Activated T-cell treated with anti-CD3 and anti-CD28 coated beads, Interleukin-2, amount 50 U/mL, for 72 hours (primary cell): ENCODE measurements around the gene TEX19. TPM values are rescaled to one million over a fixed set of nuclear protein-coding genes. Genes with fewer than 3 reads are reported as not detected.
"Not testable (repeated sequence)": the region's sequence is repeated elsewhere in the genome, so short reads cannot be mapped to it uniquely, and the experiment has no call there.

Experiments
- ATAC-seq, 2 donors: fragments of 150-1000 bp; cut with Tn5 transposase; replicated peaks in 1 of 2; 2 replicates each; pipeline ENCODE4 v1.10.0; 2021; ENCODE audit warnings: moderate library complexity in 2 of 2, mild to moderate bottlenecking in 1 of 2
- DNase-seq, 2 donors: peaks; one replicate each; pipeline ENCODE4 v3.0.0; 2021 to 2022; ENCODE audit warnings: mixed read lengths in 1 of 2
- H3K27ac Mint-ChIP-seq: one replicate; pipeline ENCODE4 v1.8.0; 2022; ENCODE audit warnings: mild to moderate bottlenecking, moderate library complexity, mixed read lengths
- H3K27me3 Mint-ChIP-seq: one replicate; pipeline ENCODE4 v1.8.0; 2022; ENCODE audit warnings: low read depth, mixed read lengths
- H3K36me3 Mint-ChIP-seq, 2 donors: one replicate each; pipeline ENCODE4 v1.8.0; 2022; ENCODE audit warnings: mixed read lengths in 2 of 2, mild to moderate bottlenecking in 1 of 2; ENCODE audit not compliant: insufficient read depth in 2 of 2
- H3K4me1 Mint-ChIP-seq: one replicate; pipeline ENCODE4 v1.8.0; 2022; ENCODE audit warnings: low read depth, mixed read lengths
- H3K4me3 Mint-ChIP-seq, 2 donors: one replicate each; pipeline ENCODE4 v1.8.0; 2022; ENCODE audit warnings: mild to moderate bottlenecking in 2 of 2, mixed read lengths in 2 of 2, moderate library complexity in 2 of 2
- H3K9me3 Mint-ChIP-seq, 2 donors: one replicate each; pipeline ENCODE4 v1.8.0; 2022; ENCODE audit warnings: mixed read lengths in 2 of 2
- total RNA-seq, 2 donors: library from RNA; stranded (reverse); gene quantifications; one replicate each; pipeline ENCODE4 v1.2.3, GENCODE V29; 2022

TEX19 gene
- total RNA-seq, 2 donors from 2014 or later = 0.17 TPM; not detected in 1

- Mint-ChIP-seq H3K4me3 (no peak overlapping the region), H3K27ac (no peak overlapping the region), H3K4me1 (peaks cover 20% of the 10 kb centered on the region), H3K9me3 (no peaks in the 10 kb centered on the region), H3K36me3 (no peaks in the 10 kb centered on the region), H3K27me3 (peaks cover 54% of the 10 kb centered on the region)
- DNase-seq = no peak
- ATAC-seq = no peak
These were observed 17.1 kb downstream of the TEX19 start for GRCh38 chr17:82376042-82376730.

GRCh38 chr17:82377294-82377693 lies 18.2 kb downstream of the TEX19 start:
- not testable (repeated sequence) for ATAC-seq, H3K4me3 Mint-ChIP-seq, H3K36me3 Mint-ChIP-seq, H3K27ac Mint-ChIP-seq, H3K9me3 Mint-ChIP-seq, DNase-seq
- Mint-ChIP-seq H3K27me3 (peaks cover 57% of the 10 kb centered on the region), H3K4me1 (peaks cover 18% of the 10 kb centered on the region)

DNA sequence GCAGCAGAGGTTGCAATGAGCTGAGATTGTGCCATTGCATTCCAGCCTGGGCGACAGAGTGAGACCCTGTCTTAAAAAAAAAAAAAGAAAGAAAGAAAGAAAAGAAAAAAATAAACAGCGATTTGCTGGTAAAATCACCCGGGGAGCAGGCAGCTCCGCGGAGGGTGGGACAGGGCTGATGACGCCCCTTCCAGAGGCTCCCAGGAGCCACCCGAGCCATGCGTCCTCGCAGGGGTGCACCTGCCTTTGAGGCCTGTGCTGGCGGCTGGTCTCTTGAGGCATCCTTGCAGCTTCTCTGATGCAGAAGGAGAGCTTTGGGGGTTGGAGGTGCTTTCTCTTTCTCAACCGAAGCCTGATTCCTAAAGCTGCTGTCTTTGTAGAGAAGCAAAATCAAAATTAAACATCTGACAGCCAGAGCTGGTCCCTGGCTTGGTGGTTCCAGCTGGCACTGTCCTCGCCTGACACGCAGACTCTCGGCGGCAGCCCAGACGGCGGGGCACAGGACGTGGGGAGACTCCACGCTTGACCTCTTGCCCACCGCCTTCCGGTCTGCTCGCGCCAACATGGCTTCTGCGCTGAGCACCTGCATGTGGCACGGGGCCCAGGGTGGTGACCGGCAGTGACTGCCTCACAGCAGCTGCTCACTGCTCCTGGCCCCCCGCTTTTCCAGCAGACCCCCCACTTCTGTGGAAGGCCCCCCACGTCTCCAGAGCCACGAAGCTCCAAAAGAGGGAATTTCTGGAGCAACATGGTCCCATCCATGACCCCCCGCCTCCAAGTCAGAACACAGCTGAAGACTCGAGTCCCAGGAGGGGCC lies 19.1 kb downstream of the TEX19 start:
- Mint-ChIP-seq H3K27ac (no peak overlapping the region), H3K4me3 (no peak overlapping the region), H3K27me3 (peaks cover 49% of the 10 kb centered on the region), H3K36me3 (no peaks in the 10 kb centered on the region), H3K9me3 (no peaks in the 10 kb centered on the region), H3K4me1 (peaks cover 10% of the 10 kb centered on the region)
- no peak for ATAC-seq
- no peak for DNase-seq

DNA sequence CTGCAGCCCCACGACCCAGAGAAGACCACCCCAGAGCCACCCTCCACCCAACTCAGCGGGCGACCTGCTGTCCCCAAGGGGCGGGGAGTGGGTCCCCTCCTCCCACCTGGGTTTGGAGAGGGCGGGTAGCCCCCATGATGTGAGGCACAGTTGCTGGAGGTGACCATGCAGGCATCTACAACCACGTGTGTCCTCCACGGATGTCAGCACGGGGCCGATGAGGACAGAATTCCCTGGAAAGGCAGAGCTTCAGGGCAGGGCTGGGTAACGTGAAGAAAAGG lies 19.6 kb downstream of the TEX19 start:
- no peaks in the 10 kb centered on the region for H3K36me3 Mint-ChIP-seq
- H3K4me1 Mint-ChIP-seq = peaks cover 5% of the 10 kb centered on the region
- no peaks in the 10 kb centered on the region for H3K9me3 Mint-ChIP-seq
- no peak for ATAC-seq
- H3K4me3 Mint-ChIP-seq = no peak overlapping the region
- peaks cover 43% of the 10 kb centered on the region for H3K27me3 Mint-ChIP-seq
- H3K27ac Mint-ChIP-seq = no peak overlapping the region
- no peak for DNase-seq

DNA sequence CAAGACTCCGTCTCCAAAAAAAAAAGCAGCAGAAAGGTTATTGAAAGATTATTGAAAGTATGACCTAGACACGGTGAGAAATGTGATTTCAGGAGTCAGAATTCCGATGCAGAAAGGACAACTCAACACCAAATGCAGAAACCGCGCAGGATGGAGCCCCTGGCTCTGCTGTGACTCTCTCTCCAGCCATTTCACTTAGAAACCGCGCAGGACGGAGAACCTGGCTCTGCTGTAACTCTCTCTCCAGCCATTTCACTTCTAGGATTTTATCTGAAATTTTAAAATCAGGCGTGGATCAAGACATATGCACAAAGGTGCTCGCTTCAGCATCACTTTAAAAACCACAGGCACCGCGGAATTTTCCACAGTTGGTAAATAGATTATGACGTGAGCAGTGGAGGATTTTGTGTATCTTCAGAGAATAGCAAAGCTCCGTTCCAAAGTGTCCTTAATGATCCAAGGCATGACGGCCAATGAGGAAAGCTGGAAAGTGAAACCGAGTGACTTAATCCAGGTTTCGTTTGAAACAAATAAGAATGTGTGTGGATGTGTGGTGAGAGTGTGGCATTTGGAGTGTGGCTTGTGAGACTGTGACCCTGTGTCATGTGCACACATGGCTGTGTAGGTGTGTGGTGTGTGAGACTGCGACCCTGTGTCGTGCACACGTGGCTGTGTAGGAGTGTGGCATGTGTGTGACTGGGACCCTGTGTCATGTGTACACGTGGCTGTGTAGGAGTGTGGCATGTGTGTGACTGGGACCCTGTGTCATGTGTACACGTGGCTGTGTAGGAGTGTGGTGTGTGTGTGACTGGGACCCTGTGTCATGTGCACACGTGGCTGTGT lies 22.0 kb downstream of the TEX19 start:
- Mint-ChIP-seq H3K27ac (no peak overlapping the region), H3K27me3 (peaks cover 37% of the 10 kb centered on the region), H3K9me3 (no peaks in the 10 kb centered on the region), H3K4me3 (no peak overlapping the region), H3K4me1 (peaks cover 5% of the 10 kb centered on the region), H3K36me3 (no peaks in the 10 kb centered on the region)
- DNase-seq (no peak), ATAC-seq (peak; percentile 28 to 41)

DNA sequence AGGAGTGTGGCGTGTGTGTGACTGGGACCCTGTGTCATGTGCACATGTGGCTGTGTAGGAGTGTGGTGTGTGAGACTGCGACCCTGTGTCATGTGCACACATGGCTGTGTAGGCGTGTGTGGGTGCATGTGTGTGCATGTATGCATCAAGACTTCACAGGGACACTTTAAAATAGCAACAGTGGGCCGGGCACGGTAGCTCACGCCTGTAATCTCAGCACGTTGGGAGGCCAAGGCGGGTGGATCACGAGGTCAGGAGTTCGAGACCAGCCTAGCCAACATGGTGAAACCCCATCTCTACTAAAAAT lies 22.6 kb downstream of the TEX19 start:
- H3K9me3 Mint-ChIP-seq, H3K27ac Mint-ChIP-seq, H3K4me3 Mint-ChIP-seq, ATAC-seq, H3K36me3 Mint-ChIP-seq, DNase-seq, H3K4me1 Mint-ChIP-seq: not testable (repeated sequence)
- H3K27me3 Mint-ChIP-seq = peaks cover 37% of the 10 kb centered on the region

DNA sequence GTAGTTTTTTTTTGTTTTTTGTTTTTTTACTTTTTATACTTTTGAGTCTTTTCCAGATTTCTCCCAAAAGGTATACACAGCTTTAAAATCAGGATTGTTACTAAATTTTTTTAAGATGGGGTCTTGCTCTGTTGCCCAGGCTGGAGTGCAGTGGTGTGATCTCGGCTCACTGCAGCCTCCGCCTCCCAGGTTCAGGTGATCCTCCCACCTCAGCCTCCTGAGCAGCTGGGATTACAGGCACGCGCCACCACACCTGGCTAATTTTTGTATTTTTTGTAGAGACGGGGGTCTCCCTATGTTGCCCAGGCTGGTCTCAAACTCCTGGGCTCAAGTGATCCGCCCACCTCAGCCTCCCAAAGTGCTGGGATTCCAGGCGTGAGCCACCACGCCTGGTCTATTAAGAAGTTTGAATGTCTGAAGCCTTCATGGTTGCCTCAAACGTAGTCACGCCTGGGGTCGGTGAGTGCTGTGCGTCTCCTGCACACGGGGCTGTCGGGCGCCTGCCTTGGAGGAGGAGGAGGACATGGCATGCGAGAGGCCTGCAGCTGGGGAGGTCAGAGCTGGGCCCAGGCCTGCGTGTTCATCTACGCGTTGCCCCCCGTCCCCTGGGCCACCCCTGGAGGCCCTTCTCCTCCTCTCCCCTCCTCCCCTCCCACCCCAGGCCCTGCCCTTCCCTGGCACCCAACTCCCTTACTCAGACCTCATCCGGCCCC lies 23.3 kb downstream of the TEX19 start:
- not testable (repeated sequence) for DNase-seq, ATAC-seq, H3K4me3 Mint-ChIP-seq, H3K36me3 Mint-ChIP-seq, H3K27ac Mint-ChIP-seq, H3K4me1 Mint-ChIP-seq, H3K9me3 Mint-ChIP-seq
- H3K27me3 Mint-ChIP-seq = peaks cover 34% of the 10 kb centered on the region

- no peak overlapping the region for H3K27ac Mint-ChIP-seq
- H3K27me3 Mint-ChIP-seq = peaks cover 28% of the 10 kb centered on the region
- H3K9me3 Mint-ChIP-seq = no peaks in the 10 kb centered on the region
- H3K36me3 Mint-ChIP-seq = no peaks in the 10 kb centered on the region
- H3K4me1 Mint-ChIP-seq = peaks cover 5% of the 10 kb centered on the region
- ATAC-seq = no peak
- no peak overlapping the region for H3K4me3 Mint-ChIP-seq
- DNase-seq = no peak
These were observed 23.8 kb downstream of the TEX19 start for GRCh38 chr17:82382933-82383255.

DNA sequence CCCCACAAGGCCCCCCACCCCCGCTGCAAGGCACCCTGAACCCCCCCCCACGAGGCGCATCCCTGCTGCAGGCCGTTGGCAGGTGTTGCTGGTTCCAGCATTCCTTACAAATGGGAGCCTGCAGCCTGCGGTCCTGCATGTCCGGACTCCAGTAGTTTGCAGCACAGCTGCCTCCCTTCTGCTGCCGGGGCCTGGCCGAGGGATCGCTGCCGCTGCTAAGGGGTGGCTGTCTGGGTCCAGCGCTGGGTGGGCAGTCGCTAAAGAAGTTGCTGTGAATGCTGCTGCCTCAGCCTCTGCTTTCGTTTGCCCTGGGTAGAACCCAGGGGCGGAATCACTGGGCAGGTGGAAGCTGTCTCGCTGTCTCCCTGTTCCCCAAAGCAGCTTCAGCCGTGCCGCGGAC lies 24.4 kb downstream of the TEX19 start:
- Mint-ChIP-seq H3K27me3 (peaks cover 28% of the 10 kb centered on the region), H3K9me3 (no peaks in the 10 kb centered on the region), H3K4me1 (peaks cover 5% of the 10 kb centered on the region), H3K27ac (no peak overlapping the region), H3K4me3 (no peak overlapping the region), H3K36me3 (no peaks in the 10 kb centered on the region)
- no peak for ATAC-seq
- DNase-seq = no peak

DNA sequence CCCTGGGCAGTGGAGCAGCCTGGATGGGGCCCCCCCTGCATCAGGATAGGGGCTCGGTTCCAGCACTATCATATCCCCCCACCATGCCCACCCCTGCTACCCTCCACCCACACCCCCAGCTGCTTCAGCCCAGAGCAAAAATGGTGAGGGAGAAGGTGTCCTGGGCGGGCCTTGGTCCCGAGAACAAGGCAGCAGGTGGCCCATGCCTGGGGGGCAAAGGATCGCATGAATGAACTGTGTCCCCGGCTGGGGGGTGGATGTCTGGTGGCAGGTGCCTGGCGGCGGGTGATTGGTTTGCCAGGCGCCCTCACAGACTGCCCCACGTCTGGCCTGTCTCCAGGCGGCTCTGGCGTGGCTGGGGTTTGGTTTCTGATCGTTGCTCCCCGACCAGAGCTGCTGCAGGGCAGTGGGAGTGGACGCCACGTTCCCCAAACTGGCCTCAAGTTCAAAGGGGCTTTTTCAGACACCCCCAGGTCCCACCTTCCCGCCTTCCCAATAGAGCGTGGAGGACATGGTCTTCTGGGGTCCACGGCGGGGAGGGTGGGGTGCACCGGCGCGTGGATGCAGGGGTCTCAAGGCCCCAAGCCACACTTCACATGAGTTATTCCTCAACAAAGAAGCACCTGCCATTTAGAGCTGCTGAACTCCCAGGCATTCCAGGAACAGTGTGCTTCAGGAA lies 25.1 kb downstream of the TEX19 start:
- Mint-ChIP-seq H3K27ac (no peak overlapping the region), H3K4me1 (no peaks in the 10 kb centered on the region), H3K4me3 (no peak overlapping the region), H3K9me3 (no peaks in the 10 kb centered on the region), H3K36me3 (no peaks in the 10 kb centered on the region), H3K27me3 (peaks cover 22% of the 10 kb centered on the region)
- DNase-seq (no peak), ATAC-seq (no peak)

- Mint-ChIP-seq H3K36me3 (no peaks in the 10 kb centered on the region), H3K27me3 (peaks cover 19% of the 10 kb centered on the region), H3K4me3 (no peak overlapping the region), H3K27ac (no peak overlapping the region), H3K9me3 (no peaks in the 10 kb centered on the region), H3K4me1 (no peaks in the 10 kb centered on the region)
- ATAC-seq (peak in 1 of 2 donors; percentile 19), DNase-seq (no peak)
These were observed 25.9 kb downstream of the TEX19 start for GRCh38 chr17:82384730-82385481.

GRCh38 chr17:82385559-82386254 lies 26.7 kb downstream of the TEX19 start:
- peaks cover 11% of the 10 kb centered on the region for H3K27me3 Mint-ChIP-seq

More at GRCh38 chr17:82385559-82386254, 26.7 kb downstream of the TEX19 start:
- DNase-seq (no peak), ATAC-seq (no peak)
- no peak overlapping the region for H3K27ac Mint-ChIP-seq
- no peaks in the 10 kb centered on the region for H3K9me3 Mint-ChIP-seq
- no peaks in the 10 kb centered on the region for H3K4me1 Mint-ChIP-seq
- no peak overlapping the region for H3K4me3 Mint-ChIP-seq
- no peaks in the 10 kb centered on the region for H3K36me3 Mint-ChIP-seq
